Testis (tissue), 2 donors: ENCODE data around the gene SCAMP5.

Source experiments
- CTCF ChIP-seq, 3 experiments: fragments of 450-650 bp in 2 of 3; fragments of 200-600 bp in 1 of 3; sonication (generic) in 1 of 3; IDR thresholded peaks; one replicate each; pipeline ENCODE4 v1.5.1; 2016 to 2019; ENCODE audit warnings: antibody characterized with exemption in 3 of 3, mild to moderate bottlenecking in 2 of 3, moderate library complexity in 1 of 3
- POLR2A ChIP-seq: fragments of 450-650 bp; IDR thresholded peaks from one replicate; pipeline ENCODE4 v1.6.1; 2017; ENCODE audit warnings: antibody characterized with exemption, mild to moderate bottlenecking, moderate library complexity

GRCh38 chr15:74962671-74963070 is 32.7 kb upstream of the SCAMP5 start:
- no peak for TF ChIP-seq CTCF (IDR thresholded peaks at IDR 0.05)
- no peak for TF ChIP-seq POLR2A
